Tibial artery (tissue), 4 donors: ENCODE results near the gene ELP4.

ENCODE experiments used
- DNase-seq, 2 donors: peaks; one replicate each; pipeline ENCODE4 v3.0.0-alpha.2; 2019
- H3K27ac ChIP-seq, 2 donors: fragments of 200-600 bp; sonication (generic) in 1 of 2; 1 replicate in 1 of 2; 2 replicates in 1 of 2; pipeline ENCODE4 v1.5.1; 2018 to 2019; ENCODE audit warnings: mild to moderate bottlenecking in 1 of 2
- H3K27me3 ChIP-seq, 2 donors: fragments of 200-600 bp; sonication (generic) in 1 of 2; one replicate each; pipeline versions ENCODE4 v1.5.1 to v1.6.0; 2016 to 2019
- H3K36me3 ChIP-seq, 3 donors: fragments of 200-600 bp; sonication (generic) in 2 of 3; one replicate each; pipeline ENCODE4 v1.5.1; 2016 to 2019; ENCODE audit warnings: mild to moderate bottlenecking in 2 of 3
- H3K4me1 ChIP-seq, 4 donors: fragments of 200-600 bp; sonication (generic) in 2 of 4; 1 replicate in 3 of 4; 2 replicates in 1 of 4; pipeline ENCODE4 v1.5.1; 2016 to 2019
- H3K4me3 ChIP-seq, 2 donors: fragments of 200-600 bp; sonication (generic) in 1 of 2; 1 replicate in 1 of 2; 2 replicates in 1 of 2; pipeline ENCODE4 v1.5.1; 2018 to 2019; ENCODE audit warnings: mild to moderate bottlenecking in 2 of 2
- H3K9me3 ChIP-seq, 3 donors: fragments of 200-600 bp; sonication (generic) in 1 of 3; one replicate each; pipeline ENCODE4 v1.5.1; 2016 to 2019
- intact Hi-C: fragments of 100-400 bp; cut with DNase I; formaldehyde crosslinking; loops from one replicate; pipeline ENCODE4 v1.15.0; 2023; ENCODE audit warnings: low total_unique reads
- TF ChIP-seq, protein P1 (sequence below), 2 experiments: fragments of 200-600 bp in 1 of 2; fragments of 450-650 bp in 1 of 2; IDR thresholded peaks; one replicate each; pipeline ENCODE4 v1.5.1; 2017 to 2019; ENCODE audit warnings: antibody characterized with exemption in 2 of 2, mild to moderate bottlenecking in 1 of 2, moderate library complexity in 1 of 2

Gene ELP4

DNA sequence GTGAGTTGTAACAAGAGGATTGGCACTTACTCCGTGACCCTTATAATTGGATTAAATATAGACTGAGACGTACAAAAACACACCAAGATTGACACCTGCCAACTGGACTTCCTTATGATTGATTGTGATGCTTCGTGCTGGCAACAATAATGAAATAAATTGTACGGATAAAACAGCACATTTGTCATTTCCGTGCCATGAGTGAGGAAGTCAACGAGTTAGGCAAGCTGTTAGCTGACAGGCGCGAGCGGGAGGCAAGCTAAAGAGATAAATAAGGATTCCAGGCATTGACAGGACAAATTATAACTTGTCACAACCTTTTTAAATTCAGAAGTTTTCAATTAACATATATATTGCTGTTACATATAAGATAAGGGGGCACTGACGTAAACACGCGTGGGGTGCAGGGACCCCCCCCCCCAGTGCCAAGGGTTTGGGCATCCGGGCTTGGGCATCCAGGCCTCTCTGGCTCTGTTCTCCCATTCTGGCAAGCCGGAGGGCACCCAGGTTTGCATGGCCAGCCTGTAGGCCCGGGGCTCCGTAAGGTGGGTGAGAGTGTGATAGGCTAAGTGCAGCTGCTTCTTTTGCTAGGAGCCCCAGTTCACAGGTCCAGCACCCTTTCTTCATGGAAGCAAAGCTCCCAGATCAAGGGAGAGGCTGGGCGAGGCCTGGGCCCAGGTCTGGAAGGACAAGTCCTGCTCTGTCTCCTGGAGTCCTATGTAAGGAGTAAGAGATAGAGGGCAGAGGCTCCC lies 312.8 kb downstream of the ELP4 start:
- TF ChIP-seq, protein P1, sequence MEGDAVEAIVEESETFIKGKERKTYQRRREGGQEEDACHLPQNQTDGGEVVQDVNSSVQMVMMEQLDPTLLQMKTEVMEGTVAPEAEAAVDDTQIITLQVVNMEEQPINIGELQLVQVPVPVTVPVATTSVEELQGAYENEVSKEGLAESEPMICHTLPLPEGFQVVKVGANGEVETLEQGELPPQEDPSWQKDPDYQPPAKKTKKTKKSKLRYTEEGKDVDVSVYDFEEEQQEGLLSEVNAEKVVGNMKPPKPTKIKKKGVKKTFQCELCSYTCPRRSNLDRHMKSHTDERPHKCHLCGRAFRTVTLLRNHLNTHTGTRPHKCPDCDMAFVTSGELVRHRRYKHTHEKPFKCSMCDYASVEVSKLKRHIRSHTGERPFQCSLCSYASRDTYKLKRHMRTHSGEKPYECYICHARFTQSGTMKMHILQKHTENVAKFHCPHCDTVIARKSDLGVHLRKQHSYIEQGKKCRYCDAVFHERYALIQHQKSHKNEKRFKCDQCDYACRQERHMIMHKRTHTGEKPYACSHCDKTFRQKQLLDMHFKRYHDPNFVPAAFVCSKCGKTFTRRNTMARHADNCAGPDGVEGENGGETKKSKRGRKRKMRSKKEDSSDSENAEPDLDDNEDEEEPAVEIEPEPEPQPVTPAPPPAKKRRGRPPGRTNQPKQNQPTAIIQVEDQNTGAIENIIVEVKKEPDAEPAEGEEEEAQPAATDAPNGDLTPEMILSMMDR (IDR thresholded peaks at IDR 0.05) = no peak
- DNase-seq = no peak
- H3K9me3 ChIP-seq = peaks cover 0 to 6% (median 0%) of the 10 kb centered on the region in 3 donors
- no peak overlapping the region for H3K4me3 ChIP-seq
- peaks cover 4 to 100% of the 10 kb centered on the region in 2 donors for H3K27me3 ChIP-seq
- no peak overlapping the region for H3K27ac ChIP-seq
- peaks cover 0 to 27% (median 18%) of the 10 kb centered on the region in 4 donors for H3K4me1 ChIP-seq
- intact Hi-C loops = no loop called here
- H3K36me3 ChIP-seq = no peaks in the 10 kb centered on the region

DNA sequence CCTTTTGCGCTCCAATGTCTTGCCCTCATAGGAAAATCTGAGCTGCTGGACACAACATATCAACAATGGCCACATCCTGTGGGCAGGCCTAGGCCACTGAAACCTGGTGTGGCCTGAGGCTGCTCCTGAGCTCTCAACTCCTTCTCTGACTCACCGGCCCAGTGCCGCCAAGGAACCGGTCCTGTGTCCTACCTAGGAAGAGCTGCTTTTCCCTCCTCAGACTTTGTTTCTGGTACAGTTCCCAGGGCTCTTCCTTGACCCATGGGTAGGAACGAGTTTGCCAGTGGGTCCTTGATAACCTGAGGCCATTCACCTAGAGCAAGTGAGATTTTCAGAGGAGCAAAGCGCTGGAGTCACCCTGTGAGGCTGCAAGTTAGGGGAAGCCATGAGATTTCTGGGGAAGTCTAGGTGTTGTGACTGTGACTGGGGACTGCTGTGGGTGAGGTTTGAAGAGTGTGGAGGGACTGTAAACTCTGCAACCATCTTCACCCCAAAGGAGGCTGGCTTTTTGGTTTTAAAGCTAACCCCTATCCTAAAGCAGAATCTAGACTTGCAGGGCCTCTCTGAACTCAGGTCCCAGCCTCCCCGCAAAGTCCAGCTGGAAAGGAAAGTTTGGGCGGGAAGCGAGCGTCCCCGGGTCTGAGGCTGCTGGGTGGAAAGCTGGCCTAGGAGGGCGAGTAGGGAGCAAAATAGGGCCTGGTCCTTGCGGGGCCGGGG lies 313.5 kb downstream of the ELP4 start:
- H3K4me3 ChIP-seq = no peak overlapping the region
- DNase-seq = no peak
- H3K4me1 ChIP-seq = peaks cover 0 to 25% (median 12%) of the 10 kb centered on the region in 4 donors
- peaks cover 4 to 100% of the 10 kb centered on the region in 2 donors for H3K27me3 ChIP-seq
- intact Hi-C loops = no loop called here
- no peaks in the 10 kb centered on the region for H3K36me3 ChIP-seq
- H3K9me3 ChIP-seq = peaks cover 0 to 6% (median 0%) of the 10 kb centered on the region in 3 donors
- no peak overlapping the region for H3K27ac ChIP-seq
- TF ChIP-seq, protein P1 (IDR thresholded peaks at IDR 0.05) = no peak

DNA sequence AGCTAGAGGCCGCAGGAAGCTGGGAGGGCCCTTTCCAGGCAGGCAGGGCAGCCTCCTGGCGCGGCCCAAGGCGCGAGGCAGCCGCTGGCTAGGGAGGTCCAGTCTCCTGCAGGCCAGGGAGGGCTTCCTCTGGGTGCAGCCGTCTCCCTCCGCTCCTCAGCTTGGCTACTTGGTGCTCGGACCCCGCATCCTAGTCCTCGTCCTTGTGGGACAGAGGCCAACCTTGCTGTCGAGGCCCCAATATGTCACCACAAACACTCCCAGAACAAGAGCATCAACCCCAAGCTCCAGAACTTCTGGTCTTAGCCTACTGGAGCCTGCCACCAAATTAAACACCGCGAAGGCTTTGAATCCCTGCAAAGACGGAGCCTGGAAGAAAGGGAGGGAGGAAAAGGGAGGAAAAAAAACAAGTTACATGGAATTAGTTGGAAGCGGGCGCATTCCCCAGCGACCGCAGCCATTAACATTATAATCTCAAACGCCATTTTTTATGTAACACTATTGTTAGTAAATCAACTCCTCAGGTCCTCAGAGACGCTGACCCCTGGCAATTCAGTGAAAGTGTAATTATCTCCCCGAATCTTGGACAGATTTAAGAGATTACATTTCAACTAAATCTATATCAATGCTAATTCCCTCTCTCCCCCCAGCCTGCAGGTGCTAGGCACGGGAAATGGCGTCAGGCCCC lies 314.2 kb downstream of the ELP4 start:
- TF ChIP-seq, protein P1 (IDR thresholded peaks at IDR 0.05) = no peak
- Histone ChIP-seq H3K27me3 (peaks cover 4 to 100% of the 10 kb centered on the region in 2 donors), H3K4me1 (peaks cover 0 to 21% (median 9%) of the 10 kb centered on the region in 4 donors), H3K9me3 (peaks cover 0 to 6% (median 0%) of the 10 kb centered on the region in 3 donors), H3K27ac (no peak overlapping the region), H3K36me3 (no peaks in the 10 kb centered on the region), H3K4me3 (no peak overlapping the region)
- no peak for DNase-seq
- intact Hi-C loops = no loop called here

DNA sequence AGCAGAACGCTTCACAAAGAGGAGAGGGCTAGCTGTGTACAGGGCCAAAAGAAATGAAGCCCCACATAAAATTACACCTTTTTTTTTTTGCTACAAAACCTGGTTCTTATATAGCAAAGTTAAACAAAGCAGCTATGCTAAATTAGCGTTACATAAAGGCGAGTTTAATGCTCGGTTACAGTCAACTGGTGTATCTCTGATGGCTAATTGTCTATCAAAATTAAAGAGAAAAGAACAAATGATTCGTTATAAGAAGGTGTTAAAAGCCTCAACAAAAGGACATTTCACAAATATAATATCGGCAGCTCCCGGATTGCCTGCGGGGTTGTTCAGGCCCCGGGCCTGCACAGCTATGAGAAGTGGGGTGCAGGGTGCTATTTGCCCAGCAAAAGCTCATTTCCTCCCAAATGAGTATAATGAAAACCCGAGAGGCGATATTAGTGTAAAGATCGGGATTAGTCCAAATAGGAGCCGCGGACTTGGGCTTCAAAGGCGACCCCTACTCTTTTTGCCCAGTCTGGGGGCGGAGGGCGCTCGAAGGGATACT lies 314.8 kb downstream of the ELP4 start:
- intact Hi-C loops = no loop called here
- peaks cover 4 to 100% of the 10 kb centered on the region in 2 donors for H3K27me3 ChIP-seq
- no peak overlapping the region for H3K27ac ChIP-seq
- peaks cover 0 to 6% (median 0%) of the 10 kb centered on the region in 3 donors for H3K9me3 ChIP-seq
- peaks cover 0 to 21% (median 9%) of the 10 kb centered on the region in 4 donors for H3K4me1 ChIP-seq
- no peak overlapping the region for H3K4me3 ChIP-seq
- DNase-seq = no peak
- TF ChIP-seq, protein P1 (IDR thresholded peaks at IDR 0.05) = no peak
- no peaks in the 10 kb centered on the region for H3K36me3 ChIP-seq
